Fibroblast of skin of right quadriceps (primary cell): ENCODE measurements around the gene RPL32.
"Not testable (repeated sequence)": the region's sequence is repeated elsewhere in the genome, so short reads cannot be mapped to it uniquely, and the experiment has no call there.

Experiments used
- DNase-seq: peaks from one replicate; pipeline ENCODE4 v3.0.0-alpha.2; 2013

RPL32 gene

GRCh38 chr3:12841149-12841969 lies at the start of gene RPL32:
TSS of gene RPL32 (minus strand) at chr3:12841565. CDS start at chr3:12840237, 1,328 bp downstream.
- peak; percentile 96 for DNase-seq

GRCh38 chr3:12890610-12891390 lies 49.4 kb upstream of the RPL32 start:
- no peak for DNase-seq

GRCh38 chr3:12886736-12887135 lies 45.4 kb upstream of the RPL32 start:
- DNase-seq = no peak

GRCh38 chr3:12886106-12886679 lies 44.8 kb upstream of the RPL32 start:
- DNase-seq = no peak

- no peak for DNase-seq
These were observed 44.2 kb upstream of the RPL32 start for GRCh38 chr3:12885583-12885930.

GRCh38 chr3:12884790-12885582 lies 43.6 kb upstream of the RPL32 start:
- DNase-seq = no peak

- peak; percentile 26 for DNase-seq
These were observed 42.9 kb upstream of the RPL32 start for GRCh38 chr3:12884186-12884680.

GRCh38 chr3:12882336-12883310 lies 41.3 kb upstream of the RPL32 start:
- DNase-seq = no peak

- DNase-seq = not testable (repeated sequence)
These were observed 40.5 kb upstream of the RPL32 start for GRCh38 chr3:12881858-12882257.

- no peak for DNase-seq
These were observed 37.9 kb upstream of the RPL32 start for GRCh38 chr3:12879191-12879815.

GRCh38 chr3:12878758-12879157 lies 37.4 kb upstream of the RPL32 start:
- not testable (repeated sequence) for DNase-seq

- DNase-seq = no peak
These were observed 36.8 kb upstream of the RPL32 start for GRCh38 chr3:12878141-12878574.

- no peak for DNase-seq
These were observed 35.7 kb upstream of the RPL32 start for GRCh38 chr3:12877040-12877439.

GRCh38 chr3:12875857-12876836 lies 34.8 kb upstream of the RPL32 start:
- DNase-seq = peak; percentile 10

GRCh38 chr3:12871404-12871983 lies 30.1 kb upstream of the RPL32 start:
- DNase-seq = no peak

- peak; percentile 11 for DNase-seq
These were observed 29.6 kb upstream of the RPL32 start for GRCh38 chr3:12870942-12871341.

- no peak for DNase-seq
These were observed 27.8 kb upstream of the RPL32 start for GRCh38 chr3:12869035-12869621.
